Stimulated activated CD4-positive, alpha-beta T cell treated with anti-CD3 and anti-CD28 coated beads, Interleukin-1b, Interleukin-23, amount 100 ng/mL, for 48 hours (primary cell): ENCODE data around the gene SLC12A1.
"Not testable (repeated sequence)": the region's sequence is repeated elsewhere in the genome, so short reads cannot be mapped to it uniquely, and the experiment has no call there.

Experiments used
- DNase-seq: peaks from one replicate; pipeline ENCODE4 v3.0.0-alpha.2; 2020

Gene SLC12A1

DNA sequence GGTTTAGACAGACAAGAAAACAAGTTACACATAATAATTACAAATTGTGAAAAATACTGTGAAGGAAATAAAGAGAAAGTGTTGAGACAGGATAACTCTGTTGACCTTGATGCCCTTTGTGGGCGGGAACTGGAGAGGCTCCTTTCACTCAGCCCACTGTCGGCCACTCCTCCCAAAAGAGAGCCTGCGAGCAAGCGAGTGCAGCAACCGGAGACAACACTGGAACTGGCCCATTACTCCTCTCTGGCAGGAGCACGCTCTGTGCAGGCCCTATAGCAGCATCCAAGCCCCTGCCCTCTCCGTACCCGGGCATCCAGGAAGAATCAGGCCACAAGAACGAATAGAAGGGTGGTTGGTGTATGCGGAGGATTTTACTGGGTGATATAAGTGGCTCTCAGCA, 108.9 kb downstream of the SLC12A1 start:
- DNase-seq: no peak

DNA sequence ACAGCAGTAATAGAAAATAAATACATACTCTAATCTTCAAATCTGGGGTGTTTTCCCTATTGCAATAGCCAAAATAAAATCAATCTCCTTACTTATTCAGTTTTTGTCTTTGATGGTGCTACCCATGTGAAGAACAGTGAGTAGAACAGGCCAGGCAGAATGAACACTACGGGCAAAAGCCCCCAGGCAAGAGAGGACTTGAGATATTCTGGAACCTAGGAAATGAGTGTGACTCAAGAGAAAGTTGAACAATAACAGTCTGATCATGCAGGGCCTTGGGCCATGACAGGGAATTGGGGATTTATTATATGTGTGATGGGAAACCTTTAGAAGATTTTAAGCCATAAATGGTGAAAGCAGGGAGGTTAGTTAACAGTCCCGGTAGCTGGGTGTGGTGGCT, 111.1 kb downstream of the SLC12A1 start:
- DNase-seq: no peak

DNA sequence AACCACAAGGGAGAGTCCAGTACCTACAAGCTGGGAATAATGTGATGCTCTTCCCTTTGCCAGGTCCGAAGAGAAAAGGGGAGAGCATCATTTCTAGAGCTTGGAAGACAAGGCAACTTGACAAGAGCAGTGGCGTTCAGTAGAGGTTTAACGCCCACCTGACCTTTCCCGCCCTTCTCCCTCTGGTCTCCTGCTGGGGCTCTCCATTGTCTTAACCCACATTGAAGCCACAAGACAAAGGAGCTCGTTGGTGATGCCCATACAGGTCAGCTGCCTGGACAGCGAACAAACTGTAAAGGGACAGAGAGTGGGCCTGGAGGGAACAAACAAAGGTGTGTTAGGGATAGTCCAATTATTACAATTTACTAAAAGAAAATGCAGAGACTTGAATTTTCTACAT, 112.0 kb downstream of the SLC12A1 start:
- no peak for DNase-seq

- no peak for DNase-seq
These were observed 117.2 kb downstream of the SLC12A1 start for GRCh38 chr15:48323294-48323693.

GRCh38 chr15:48324949-48325348, 118.8 kb downstream of the SLC12A1 start:
- DNase-seq: no peak

DNA sequence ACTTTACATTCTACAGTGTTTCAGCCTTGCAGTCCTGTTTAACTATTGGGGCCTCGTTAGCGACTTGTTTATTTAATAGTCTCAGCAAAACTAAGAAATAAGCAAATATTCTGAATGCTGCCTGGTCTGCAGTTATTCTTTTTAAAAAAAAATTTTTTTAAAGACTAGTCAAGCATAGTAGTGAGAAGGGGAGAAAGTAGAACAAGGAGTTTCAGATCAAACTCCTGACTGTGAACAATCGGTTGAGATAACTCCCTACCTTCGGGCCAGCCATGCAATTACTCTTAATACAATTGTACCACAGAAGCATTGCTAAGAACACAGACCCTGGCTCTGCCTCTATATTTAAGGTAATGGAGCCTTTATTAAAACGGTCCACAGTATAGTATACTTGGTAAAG, 119.3 kb downstream of the SLC12A1 start:
- no peak for DNase-seq

- DNase-seq: not testable (repeated sequence)
These were observed 120.1 kb downstream of the SLC12A1 start for GRCh38 chr15:48326180-48326579.

DNA sequence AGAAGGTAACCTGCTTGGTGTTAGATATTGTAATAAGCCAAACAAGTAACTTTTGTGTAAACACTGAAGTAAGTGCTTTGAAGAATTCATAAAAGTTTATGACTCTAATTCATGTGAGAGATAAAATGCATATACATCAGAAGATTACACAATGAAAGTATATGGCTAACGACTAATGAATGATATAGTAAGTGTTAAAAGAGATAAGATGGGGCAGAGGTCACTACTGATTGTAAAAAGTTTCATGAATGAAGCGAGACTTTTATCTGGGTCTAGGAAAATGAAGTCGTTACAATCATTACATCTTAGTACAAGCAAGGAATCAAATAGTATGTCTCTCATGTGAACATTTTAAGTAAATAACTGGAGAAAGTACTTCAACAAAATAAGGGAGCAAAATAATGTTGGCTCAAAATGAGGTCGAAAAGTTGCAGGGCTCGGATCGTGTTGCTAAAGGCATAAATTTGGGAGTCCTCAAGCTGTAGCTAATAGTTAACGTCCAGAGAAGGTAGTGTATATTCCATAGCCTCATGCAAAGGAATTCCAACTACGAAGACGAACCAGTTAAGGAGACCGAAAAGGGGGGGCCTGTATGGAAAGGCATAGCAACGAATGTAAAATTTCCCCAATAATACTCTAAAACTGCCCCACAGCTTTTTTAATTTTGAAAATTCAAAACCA, 124.1 kb downstream of the SLC12A1 start:
- no peak for DNase-seq

DNA sequence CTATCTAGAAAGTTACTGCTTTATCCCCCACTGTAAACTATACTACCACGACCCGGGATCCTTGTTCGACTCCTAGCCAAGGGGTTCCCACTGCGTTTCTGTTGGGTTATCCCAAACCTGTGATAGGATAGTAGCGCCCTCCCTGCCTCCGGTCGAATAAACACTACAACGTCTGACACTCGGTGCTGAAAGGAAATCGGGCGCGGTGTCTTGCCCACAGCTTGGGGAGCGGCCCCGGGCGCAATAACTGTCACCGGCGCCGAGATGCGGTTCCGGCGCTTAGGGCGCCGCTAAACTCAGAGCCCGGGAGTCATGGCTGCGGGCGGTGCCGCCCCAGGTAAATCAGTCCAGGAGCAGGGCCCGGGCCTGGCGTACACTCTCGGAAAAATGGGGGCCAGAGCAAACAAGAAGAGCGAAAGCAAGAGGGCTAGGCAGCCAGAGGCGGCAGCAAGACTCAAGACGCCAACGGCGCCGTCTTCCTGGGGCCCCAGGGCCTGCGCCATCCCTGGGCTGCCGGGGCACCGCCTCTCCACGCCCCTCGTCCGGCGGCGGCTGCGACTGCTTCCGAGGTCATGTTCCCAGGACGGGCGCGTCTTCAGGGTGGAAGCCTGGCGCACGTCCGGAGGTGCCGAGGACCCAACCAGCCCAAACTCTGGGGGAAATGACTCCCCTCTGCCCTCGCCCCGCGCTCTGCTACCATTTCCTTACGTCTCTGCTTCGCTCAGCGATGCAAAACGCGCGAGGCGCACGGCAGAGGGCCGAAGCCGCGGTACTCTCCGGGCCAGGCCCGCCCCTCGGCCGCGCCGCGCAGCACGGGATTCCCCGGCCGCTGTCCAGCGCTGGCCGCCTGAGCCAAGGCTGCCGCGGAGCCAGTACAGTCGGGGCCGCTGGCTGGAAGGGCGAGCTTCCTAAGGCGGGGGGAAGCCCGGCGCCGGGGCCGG, 125.0 kb downstream of the SLC12A1 start, which contains the start of gene DUT:
Gene DUT (plus strand): TSS at position 575 of the 941 bp plus-strand sequence. CDS start 87 bp downstream, at position 662.
- DNase-seq: peak; percentile 83

DNA sequence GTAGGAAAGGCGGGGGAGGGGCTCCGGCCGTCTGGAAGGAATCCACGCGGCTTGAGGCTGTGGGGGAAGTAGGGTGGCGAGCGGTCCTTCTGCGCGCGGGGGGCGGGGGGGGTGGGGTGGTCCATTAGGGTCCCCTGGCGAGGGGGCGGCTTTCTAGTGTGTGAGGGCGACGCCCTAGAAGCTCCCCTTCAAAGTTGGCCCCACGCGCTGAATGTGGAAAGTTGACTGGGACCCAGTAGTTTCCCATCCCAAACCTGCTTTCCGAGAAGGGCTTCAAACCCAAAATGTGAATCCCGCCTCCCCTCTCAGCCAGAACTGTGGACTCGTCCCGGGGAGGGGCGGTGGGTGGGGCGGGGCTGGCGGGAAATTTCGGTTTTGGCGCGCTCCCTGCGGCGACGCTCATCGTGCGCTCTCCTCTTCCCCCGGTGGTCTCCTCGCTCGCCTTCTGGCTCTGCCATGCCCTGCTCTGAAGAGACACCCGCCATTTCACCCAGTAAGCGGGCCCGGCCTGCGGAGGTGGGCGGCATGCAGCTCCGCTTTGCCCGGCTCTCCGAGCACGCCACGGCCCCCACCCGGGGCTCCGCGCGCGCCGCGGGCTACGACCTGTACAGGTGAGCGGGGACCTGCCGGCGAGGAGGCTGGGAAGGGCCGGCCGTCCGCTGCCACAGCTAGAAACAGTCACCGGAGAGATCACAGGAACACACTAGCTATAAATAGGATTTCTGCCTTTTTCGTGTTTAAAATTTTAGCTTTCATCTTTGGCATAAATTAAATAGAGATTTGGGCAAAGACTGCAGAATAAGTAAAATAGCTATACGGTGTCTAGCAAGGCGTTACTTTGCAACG, 125.9 kb downstream of the SLC12A1 start:
- DNase-seq: peak; percentile 74

DNA sequence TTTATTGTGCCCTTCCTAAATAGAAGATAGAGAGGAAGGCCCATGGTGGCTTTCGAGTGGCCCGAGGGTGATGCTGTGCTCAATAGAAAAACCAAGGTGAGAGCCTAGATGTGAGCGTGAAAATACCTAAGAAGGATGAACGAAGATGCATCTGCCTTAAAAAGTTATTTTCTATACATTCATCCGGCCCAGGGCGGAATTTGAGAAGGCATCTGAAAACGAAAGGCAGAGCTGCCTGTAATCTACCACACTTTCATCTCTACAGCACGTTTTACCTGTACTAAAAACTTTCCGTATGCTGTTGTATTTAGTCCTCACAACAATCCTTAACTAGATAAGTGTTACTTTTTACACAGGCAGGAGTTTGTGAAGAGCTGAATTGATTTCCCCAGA, 126.5 kb downstream of the SLC12A1 start:
- no peak for DNase-seq

DNA sequence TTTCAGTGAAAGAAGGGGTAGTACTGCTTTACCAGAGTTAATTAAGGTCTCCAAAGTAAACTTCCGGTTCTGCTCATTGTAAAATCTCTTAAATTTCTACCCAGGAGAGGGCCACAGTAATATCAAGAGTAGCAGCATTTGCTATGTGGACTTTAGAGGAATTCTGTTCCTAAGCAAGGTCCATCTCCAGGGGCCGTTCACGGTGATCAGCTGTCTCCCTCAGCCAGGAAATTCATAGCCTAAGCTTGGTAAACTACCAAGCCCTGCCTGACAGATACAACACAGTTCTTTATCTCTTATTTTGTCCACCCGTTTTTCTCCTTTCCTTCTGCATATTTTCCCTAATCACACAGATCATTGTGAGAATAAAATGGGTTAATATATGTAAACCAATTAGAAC, 127.4 kb downstream of the SLC12A1 start:
- no peak for DNase-seq

DNA sequence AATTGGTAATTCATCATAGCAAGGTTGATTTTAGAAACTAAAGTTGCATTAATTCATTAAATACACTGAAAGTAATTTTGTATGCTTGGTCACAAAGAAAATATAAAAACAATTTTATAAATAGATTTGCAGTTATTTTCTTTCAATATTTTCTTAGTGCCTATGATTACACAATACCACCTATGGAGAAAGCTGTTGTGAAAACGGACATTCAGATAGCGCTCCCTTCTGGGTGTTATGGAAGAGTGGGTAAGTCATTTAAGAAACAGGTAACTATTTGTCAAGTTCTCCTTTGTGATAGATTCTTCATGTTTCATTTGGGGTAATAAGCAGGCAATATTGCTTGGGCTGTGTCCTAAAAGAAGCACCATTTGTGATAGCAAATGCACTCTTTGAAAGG, 128.2 kb downstream of the SLC12A1 start:
- DNase-seq: no peak

GRCh38 chr15:48336940-48337339, 130.8 kb downstream of the SLC12A1 start:
- DNase-seq: no peak

DNA sequence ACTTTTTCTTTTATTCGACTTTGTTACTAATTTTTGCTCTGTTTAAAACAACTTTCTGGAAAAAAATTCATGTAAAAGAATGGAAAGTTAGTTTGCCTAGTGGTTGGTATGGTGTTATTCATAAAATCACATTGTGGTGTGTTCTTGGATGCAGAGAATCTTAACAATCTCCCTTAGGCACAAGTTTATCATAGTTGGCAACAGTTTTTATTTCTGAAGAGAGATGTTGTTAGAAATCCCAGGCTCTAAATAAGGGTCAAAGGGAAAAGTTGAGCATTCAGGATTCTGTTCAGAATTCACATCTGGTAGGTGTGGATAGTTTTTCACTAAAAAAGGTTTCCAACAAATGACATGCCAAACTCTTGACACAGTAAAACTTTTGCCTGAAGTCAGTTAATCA, 131.5 kb downstream of the SLC12A1 start:
- DNase-seq: no peak

DNA sequence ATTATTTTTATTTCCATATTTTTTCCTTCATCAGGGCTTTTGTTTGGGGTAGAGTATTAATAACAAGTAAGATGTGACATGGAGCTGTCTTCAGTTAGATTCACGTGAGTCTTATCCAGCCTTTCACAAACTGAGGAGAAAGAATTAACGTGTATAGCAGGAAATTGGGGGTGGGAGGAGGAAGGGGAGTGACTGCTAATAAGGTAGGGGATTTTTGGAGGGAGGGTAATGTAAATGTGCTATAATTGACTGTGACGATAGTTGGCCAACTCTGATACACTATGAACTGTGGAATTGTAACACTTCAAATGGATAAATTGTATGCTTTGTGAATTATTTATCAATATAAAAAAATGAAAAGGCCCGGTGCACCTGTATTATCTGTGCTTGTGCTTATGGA, 134.0 kb downstream of the SLC12A1 start:
- DNase-seq: no peak

DNA sequence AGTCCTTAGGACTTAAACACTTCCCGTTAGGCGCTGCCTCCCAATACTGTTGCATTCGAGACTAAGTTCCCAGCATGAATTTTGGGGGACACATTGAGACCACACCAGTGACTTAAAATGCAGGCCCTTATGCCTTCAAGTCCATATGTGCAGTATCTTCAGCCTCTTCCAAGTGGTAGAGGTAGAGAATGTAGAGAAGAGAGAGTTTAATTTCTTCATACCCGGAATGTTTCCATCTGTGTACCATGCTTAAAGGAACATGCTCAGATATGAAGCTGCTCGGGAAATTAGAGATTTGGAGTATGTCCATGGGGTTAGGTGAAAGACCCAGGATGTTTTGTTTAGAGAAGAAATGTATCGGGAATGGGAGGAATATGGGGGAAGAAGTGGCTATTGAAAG, 137.8 kb downstream of the SLC12A1 start:
- no peak for DNase-seq

DNA sequence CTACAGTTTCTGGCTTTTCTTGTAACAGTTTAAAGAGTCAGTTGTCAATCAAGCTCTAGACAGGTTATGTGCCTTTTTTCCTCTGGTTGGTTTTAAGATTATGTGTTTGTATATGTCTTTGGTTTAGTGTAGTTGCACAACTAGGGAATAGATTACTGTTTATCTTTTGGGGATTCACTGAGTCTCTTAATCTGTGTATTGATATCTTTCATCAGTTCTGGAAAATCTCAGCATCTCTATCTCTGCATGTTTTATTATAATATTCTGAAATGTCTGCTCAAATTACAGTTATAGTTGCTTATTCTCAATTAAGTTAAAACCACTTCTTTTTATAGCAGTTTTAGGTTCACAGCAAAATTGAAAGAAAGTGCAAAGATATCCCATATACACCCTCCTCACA, 139.4 kb downstream of the SLC12A1 start:
- no peak for DNase-seq

DNA sequence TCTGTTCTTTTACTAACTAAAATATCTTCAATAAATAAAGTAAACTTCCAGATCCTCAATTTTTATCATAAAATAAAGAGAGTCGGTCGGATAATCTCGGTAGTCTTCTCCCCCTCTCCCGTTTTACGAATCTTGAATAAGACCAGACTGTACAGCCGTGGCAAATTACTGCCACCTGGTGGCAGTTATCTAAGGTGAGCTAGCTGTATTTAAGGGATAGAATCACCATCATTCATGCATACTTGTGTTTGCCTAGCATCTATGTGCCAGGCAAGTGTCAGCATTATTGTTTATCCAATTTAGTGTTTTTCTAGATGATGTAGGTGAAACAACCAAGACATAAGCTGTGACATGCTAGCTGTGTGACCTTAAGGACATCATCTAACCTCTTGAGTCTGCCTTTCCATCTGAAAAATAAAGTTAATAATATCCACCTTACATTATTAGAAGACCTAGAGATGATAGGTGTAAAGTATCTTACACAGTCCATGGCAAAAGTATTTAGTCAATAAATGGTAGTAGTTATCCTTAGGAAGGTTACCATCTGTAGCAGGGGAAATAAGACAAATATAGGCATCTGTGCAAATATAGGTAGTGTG, 146.5 kb downstream of the SLC12A1 start:
- DNase-seq: peak; percentile 30
